A673 (cell line): ENCODE measurements around the gene TMEM183A.

Experiments
- CTCF ChIP-seq: fragments of 300-800, 200-600 bp; sonication (generic); conservative IDR thresholded peaks from 2 replicates; pipeline ENCODE4 v1.5.1; 2017; ENCODE audit warnings: low read depth, mild to moderate bottlenecking, antibody characterized with exemption, low read length, moderate library complexity, mixed read lengths
- EZH2 ChIP-seq: fragments of 200-600 bp; sonication (generic); IDR thresholded peaks from 2 replicates; pipeline ENCODE4 v1.6.1; 2017; ENCODE audit warnings: borderline replicate concordance, low read depth, mild to moderate bottlenecking, mixed read lengths, antibody characterized with exemption, low read length; ENCODE audit not compliant: poor library complexity, severe bottlenecking

DNA sequence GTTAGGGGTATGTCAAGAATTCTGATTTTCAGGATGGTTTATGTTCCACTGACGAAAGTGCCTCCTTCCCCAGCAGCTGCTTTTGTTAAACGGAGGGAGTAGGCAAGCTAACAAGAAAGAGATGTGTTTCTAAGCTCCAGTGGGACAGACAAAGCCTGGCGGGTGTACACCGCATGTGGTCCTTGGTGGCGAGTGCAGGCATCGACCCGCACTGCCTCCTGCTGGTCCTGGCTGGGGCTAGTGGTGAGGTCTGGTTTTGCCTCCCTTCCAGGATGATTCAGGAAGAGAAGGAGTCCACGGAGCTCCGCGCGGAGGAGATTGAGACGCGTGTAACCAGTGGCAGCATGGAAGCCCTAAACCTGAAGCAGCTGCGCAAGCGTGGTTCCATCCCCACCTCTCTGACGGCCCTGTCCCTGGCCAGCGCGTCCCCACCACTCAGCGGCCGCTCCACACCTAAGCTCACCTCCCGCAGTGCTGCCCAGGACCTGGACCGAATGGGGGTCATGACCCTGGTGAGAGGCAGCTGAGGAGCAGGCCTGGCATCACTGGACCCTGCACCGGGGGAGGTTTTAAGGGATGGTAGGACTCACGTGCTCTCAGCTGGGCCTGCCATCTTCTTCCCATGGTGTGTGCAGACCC, 48.1 kb downstream of the TMEM183A start:
- TF ChIP-seq CTCF (peak; percentile 39; the same call in 1 of the 2 replicates), EZH2 (no peak)
